Ovary (tissue), 3 donors: ENCODE results near the gene TMCO4.

Experiments used
- CTCF ChIP-seq, 3 donors: fragments of 450-650 bp in 2 of 3; fragments of 200-600 bp in 1 of 3; IDR thresholded peaks; one replicate each; pipeline versions ENCODE4 v1.5.1 to v1.8.0; 2016 to 2022; ENCODE audit warnings: antibody characterized with exemption in 3 of 3, mild to moderate bottlenecking in 1 of 3
- EP300 ChIP-seq: sonication (generic); formaldehyde crosslinking; IDR thresholded peaks from one replicate; pipeline ENCODE4 v1.6.1; 2017; ENCODE audit warnings: antibody characterized with exemption
- POLR2A ChIP-seq: fragments of 450-650 bp; IDR thresholded peaks from one replicate; pipeline ENCODE4 v1.6.1; 2017; ENCODE audit warnings: antibody characterized with exemption, mild to moderate bottlenecking, moderate library complexity
- donor health status: DM: no; HTN: no; CAD: no.

- no peak for TF ChIP-seq CTCF (IDR thresholded peaks at IDR 0.05)
- TF ChIP-seq EP300: no peak
- TF ChIP-seq POLR2A: no peak
These were observed 17.4 kb upstream of the TMCO4 start for GRCh38 chr1:19817160-19817559.
